8988T (cell line): ENCODE measurements around the gene GPR63.

ENCODE experiments used
- DNase-seq: peaks from one replicate; pipeline ENCODE4 v3.0.0; 2011

Gene GPR63

GRCh38 chr6:96749891-96750290 lies 87.4 kb downstream of the GPR63 start:
- DNase-seq: no peak
